HG03103 (cell line): ENCODE results near the gene CD79B.

Experiments
- ATAC-seq: cut with Tn5 transposase; IDR thresholded peaks from one replicate; pipeline ENCODE4 v1.9.1; 2021; ENCODE audit warnings: low read depth; ENCODE audit not compliant: unreplicated experiment

Gene CD79B

GRCh38 chr17:63931981-63932561, at the start of gene CD79B:
CD79B (minus strand) TSS chr17:63932331; CDS start chr17:63932261, 70 bp downstream.
- ATAC-seq = no peak

DNA sequence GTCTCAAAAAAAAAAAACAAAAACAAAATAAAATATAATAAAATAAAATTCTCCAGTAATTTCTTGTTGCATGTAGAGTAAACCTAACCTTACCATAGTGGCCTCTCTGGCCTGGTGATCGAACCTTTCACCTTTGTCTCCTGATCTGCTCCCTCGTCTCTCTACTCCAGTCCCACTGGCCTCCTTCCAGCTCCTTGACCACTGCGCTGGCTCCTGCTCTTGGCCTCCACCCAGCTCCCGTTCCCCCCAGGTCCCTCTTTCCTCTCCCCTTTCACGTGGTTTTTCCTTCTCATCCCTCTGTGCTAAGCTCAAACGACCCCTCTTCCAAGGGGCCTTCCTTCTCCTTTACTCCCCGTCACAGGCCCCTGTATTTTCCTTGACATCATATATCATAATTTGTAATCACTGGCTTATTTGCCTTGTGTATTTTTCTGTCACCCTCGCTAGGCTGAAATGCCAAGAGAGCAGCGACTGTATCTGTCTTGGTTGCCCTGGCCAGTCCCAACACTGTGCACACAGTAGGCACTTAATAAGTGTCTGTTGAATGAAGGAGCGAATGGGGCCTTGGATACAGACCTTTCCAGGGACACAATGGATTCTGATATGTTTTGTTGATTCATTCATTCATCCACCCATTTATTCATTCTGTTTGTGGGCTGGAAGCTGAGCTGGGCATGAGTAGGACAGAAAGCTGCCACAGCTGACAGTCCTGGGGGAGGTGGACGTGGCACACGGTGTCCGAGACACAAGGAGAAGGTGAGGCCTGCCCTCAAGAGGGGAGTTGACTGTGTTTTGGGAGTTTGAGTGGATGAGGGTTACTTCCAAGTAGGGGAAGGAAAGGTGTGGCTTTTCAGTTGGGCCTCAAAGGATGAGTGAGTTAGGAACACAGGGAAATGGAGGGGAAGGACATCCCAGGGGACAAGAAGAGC, 46.4 kb upstream of the CD79B start:
- ATAC-seq = no peak

DNA sequence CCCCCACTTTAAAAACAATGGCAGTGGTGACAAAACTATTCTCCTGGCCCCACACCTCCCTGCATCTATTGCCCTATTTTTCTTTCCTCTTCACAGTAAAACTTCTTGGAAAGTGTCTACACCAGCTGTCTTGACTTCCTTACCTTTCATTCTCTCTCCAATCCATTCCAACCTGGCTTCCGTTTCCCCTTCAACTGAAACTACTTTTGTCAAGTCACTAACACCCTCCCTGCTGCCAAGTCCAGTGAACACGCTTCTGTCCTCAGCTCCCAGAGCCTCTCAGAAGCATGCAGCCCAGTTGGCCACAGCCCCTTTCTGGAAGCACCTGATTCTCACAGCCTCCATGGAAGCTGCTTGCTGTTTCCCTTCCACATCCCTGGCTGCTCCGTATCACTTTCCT, 44.6 kb upstream of the CD79B start:
- no peak for ATAC-seq

DNA sequence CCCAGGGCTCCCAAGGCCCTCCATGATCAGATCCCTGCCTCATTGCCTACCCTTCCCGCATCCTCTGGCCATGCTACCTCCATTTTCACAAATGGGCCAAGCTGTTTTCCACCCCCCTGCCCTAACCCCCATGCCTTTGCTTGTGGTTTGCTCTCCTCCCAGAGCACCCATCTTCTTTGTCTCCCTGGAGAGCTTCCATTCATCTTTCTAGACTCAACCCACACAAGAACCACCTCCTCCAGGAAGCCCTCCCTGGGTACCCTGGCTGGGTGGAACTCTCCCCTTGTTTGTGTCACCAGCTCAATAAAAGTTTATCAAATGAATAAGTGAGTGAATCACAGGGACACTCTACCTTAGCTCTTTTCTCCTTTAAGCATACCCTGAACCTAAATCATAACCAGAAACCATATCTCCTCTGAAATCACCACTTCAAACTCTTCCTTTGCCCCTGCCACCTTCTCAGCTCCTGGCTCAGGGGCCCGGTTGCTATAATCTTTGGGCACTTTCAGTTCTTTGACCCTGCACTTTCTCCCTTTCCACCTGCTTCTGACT, 43.5 kb upstream of the CD79B start:
- no peak for ATAC-seq

- ATAC-seq = no peak
Measured at GRCh38 chr17:63974594-63975192, 42.6 kb upstream of the CD79B start.

- ATAC-seq = no peak
Measured at GRCh38 chr17:63973930-63974593, 41.9 kb upstream of the CD79B start.

DNA sequence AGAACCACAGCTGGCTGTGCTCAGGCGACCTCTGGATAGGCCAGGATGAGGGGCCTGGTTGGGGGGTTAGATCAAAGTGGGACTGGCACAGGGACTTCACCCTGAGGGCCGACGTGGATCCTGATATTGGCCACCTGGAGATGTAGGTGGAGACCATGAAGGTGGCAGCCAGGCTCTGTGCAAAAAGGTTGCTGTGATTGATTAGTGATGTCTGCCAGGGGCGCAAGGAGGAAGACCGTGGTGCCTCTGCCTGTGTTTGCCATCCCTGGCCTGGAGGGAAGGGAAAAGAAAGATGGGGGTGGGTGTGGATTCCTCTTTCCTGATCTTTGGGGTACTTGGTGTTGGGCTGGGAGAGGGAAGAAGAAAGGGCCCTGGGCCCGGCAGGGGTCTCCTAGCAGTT, 41.1 kb upstream of the CD79B start:
- no peak for ATAC-seq

- ATAC-seq = no peak
Measured at GRCh38 chr17:63972796-63973195, 40.7 kb upstream of the CD79B start, which contains the start of gene SCN4A. SCN4A (minus strand) TSS chr17:63972918; CDS start chr17:63972841, 77 bp downstream.

DNA sequence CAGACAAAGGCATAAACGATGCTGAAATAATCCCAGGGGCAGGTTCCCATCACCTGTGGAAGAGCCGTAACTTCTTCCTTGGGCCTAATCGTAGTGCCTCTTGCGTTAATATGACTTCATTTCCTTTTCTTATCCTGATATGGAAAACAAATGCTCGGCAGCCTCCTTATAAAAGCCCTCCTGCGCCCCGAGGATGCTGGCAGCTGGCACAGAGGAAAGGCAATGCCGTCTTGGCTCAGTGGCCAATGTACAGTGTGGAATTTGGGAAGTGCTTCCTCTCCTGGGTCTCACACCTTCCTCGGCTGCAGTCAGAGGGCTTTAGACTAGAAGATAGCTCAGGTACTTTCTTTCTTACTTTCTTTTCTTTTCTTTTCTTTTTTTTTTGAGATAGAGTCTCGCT, 37.1 kb upstream of the CD79B start:
- ATAC-seq = no peak

GRCh38 chr17:63967953-63968352, 35.8 kb upstream of the CD79B start:
- ATAC-seq = no peak

- ATAC-seq = no peak
Measured at GRCh38 chr17:63966646-63967264, 34.6 kb upstream of the CD79B start.

DNA sequence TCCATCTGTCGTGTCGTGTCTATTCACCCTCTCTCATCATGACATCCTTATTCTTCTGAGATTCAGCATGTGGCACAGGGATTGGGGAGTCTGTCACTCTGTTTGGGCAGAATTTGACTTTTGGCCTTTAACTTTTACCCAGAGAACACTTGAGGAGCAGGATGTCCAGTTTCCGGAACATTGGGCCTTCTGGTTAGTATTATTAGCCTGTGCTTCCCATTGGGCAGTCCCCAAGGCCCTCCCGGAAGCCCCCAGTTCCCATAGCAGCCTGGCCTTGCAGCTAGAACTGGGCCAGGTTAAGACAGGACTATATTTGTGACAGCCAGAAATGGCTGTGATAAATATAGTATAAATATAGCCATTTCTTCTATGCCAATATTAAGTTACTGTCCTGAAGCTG, 31.0 kb upstream of the CD79B start:
- no peak for ATAC-seq

- no peak for ATAC-seq
Measured at GRCh38 chr17:63962298-63962744, 30.2 kb upstream of the CD79B start.

GRCh38 chr17:63961355-63962212, 29.5 kb upstream of the CD79B start:
- no peak for ATAC-seq

- ATAC-seq = no peak
Measured at GRCh38 chr17:63960430-63960829, 28.3 kb upstream of the CD79B start.

DNA sequence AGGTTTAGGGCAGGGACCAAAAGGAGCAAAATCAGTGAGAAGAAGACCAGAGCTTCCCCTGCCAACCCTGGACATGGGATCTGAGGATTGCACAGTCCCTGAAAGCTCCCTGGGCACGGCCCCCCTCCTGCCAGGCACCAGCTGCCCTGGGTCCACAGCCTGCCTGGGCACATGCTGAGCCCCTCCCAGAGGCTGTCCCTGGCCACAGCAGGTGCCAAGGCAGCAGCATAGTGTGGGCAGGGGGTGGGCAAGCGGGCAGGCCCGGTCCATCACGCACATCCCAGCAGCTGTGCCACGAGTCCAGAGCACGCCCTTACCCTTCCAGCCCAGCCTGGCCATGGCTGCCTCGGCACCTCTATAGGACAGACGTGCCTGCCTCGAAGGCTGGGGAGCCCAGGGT, 27.9 kb upstream of the CD79B start:
- no peak for ATAC-seq

DNA sequence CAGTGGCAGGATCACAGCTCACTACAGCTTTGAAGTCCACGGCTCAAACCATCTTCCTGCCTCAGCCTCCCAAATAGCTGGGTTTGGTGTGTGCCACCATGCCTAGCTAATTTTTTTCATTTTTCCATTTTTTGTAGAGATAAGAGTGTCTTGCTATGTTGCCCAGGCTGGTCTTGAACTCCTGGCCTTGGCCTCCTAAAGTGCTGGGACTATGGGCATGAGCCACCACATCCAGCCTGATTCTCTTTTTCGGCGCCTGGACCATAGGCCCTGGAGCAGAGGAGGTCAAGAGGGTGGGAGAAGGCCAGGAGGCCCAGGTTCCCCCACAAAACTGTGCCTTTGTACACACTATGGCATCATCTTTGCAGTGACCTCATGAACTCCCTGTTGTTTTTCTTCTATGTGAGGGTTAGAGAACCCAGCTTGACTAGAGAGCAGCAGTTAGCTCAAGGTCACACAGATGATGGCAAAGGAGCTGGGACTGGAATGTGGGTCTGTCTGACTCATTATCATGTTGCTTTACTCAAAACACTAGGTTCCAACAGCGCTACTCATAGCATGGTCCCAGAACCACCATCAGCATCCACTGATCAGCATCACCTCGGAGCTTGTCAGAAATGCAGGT, 24.3 kb upstream of the CD79B start:
- ATAC-seq = no peak

DNA sequence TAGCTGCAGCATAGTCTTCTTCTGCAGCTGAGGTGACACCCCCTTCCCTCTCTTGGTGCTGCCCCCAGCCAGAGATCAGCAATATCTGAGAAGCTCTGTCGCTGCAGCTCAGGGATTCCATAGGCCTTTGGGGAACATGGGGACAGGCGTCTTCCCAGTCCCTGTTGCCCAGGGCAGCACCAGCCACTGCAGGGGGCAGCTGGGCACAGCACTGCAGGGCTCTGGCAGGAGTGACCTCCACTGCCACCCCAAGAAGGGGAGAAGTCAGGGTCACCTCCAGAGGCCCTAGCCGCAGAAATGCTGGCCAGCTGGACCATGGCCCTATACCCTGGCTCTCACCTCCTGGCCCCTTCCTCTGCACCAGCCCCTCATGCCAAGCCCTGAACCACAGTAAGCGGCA, 23.7 kb upstream of the CD79B start:
- ATAC-seq = no peak

- ATAC-seq = no peak
Measured at GRCh38 chr17:63955232-63955631, 23.1 kb upstream of the CD79B start.
